ENCODE results near the gene FRK.
"Not testable (repeated sequence)": the region's sequence is repeated elsewhere in the genome, so short reads cannot be mapped to it uniquely, and the experiment has no call there.

FRK gene

GRCh38 chr6:115932481-115932880 is 128.2 kb downstream of the FRK start:
- no peak overlapping the region for H2BK120ac ChIP-seq (ENCODE audit: insufficient read depth, low read length, poor library complexity)
- H2AK5ac ChIP-seq (ENCODE audit: low read length), result no peak overlapping the region
- no peak overlapping the region for H3K23ac ChIP-seq (ENCODE audit: low read length)
- no peak for DNase-seq
- no peaks in the 10 kb centered on the region for H3K4me1 ChIP-seq (ENCODE audit: control insufficient read depth in 1 of 2, insufficient read depth in 2 of 2, low read length in 2 of 2)
- no peak overlapping the region for H3K14ac ChIP-seq (ENCODE audit: low read length)
- no peak overlapping the region for H3K27ac ChIP-seq (ENCODE audit: low read depth, low read length)
- no peak overlapping the region for H3K9ac ChIP-seq (ENCODE audit: low read length)
- no peaks in the 10 kb centered on the region for H3K79me1 ChIP-seq (ENCODE audit: low read length)
- no peaks in the 10 kb centered on the region for H3K27me3 ChIP-seq (ENCODE audit: insufficient read depth, low read length)
- no peak overlapping the region for H3K4ac ChIP-seq (ENCODE audit: low read depth, low read length)
- H4K91ac ChIP-seq (ENCODE audit: low read depth, low read length), result no peak overlapping the region
- H3K9me3 ChIP-seq (ENCODE audit: insufficient read depth, low read depth, low read length), result peaks cover 2% of the 10 kb centered on the region
- H4K8ac ChIP-seq (ENCODE audit: low read depth, low read length), result no peak overlapping the region
- H3K79me2 ChIP-seq (ENCODE audit: control insufficient read depth, insufficient read depth, low read length, poor library complexity), result no peaks in the 10 kb centered on the region
- H3K4me3 ChIP-seq (ENCODE audit: low read depth, low read length), result no peak overlapping the region
- H3K18ac ChIP-seq (ENCODE audit: low read length), result no peak overlapping the region
- no CpG with 5 or more reads among the region's 1 CpG for WGBS (ENCODE audit: extremely low coverage, insufficient coverage, insufficient read length)
- H2BK5ac ChIP-seq (ENCODE audit: low read depth, low read length, poor library complexity), result no peak overlapping the region
- H3K4me2 ChIP-seq (ENCODE audit: low read length), result no peak overlapping the region
- no peaks in the 10 kb centered on the region for H3K36me3 ChIP-seq (ENCODE audit: control insufficient read depth in 1 of 2, insufficient read depth in 2 of 2, low read length in 2 of 2)
- no peak overlapping the region for H2AFZ ChIP-seq (ENCODE audit: insufficient read depth, low read length, poor library complexity)
- H4K12ac ChIP-seq (ENCODE audit: low read depth, low read length), result no peak overlapping the region
- H2BK12ac ChIP-seq (ENCODE audit: low read length), result no peak overlapping the region

DNA sequence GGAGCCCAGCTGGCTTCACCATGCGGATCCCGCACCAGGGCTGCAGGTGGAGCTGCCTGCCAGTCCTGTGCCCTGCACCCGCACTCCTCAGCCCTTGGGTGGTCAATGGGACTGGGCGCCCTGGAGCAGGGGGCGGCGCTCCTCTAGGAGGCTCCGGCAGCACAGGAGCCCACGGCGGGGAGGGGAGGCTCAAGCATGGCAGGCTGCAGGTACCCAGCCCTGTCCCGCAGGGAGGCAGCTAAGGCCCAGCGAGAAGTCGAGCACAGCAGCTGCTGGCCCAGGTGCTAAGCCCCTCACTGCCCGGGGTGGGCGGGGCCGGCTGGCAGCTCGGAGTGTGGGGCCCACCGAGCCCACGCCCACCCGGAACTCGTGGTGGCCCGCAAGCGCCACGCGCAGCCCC is 132.7 kb downstream of the FRK start:
- not testable (repeated sequence) for H3K14ac ChIP-seq (ENCODE audit: low read length); H3K4me3 ChIP-seq (ENCODE audit: low read depth, low read length); H3K79me1 ChIP-seq (ENCODE audit: low read length); H2AK5ac ChIP-seq (ENCODE audit: low read length); DNase-seq; H3K23ac ChIP-seq (ENCODE audit: low read length); H3K4ac ChIP-seq (ENCODE audit: low read depth, low read length); H3K9me3 ChIP-seq (ENCODE audit: insufficient read depth, low read depth, low read length); H2BK12ac ChIP-seq (ENCODE audit: low read length); H4K91ac ChIP-seq (ENCODE audit: low read depth, low read length); H4K12ac ChIP-seq (ENCODE audit: low read depth, low read length); H3K36me3 ChIP-seq (ENCODE audit: control insufficient read depth in 1 of 2, insufficient read depth in 2 of 2, low read length in 2 of 2); H3K79me2 ChIP-seq (ENCODE audit: control insufficient read depth, insufficient read depth, low read length, poor library complexity); H4K8ac ChIP-seq (ENCODE audit: low read depth, low read length); H2BK5ac ChIP-seq (ENCODE audit: low read depth, low read length, poor library complexity); H3K18ac ChIP-seq (ENCODE audit: low read length); H3K4me1 ChIP-seq (ENCODE audit: control insufficient read depth in 1 of 2, insufficient read depth in 2 of 2, low read length in 2 of 2); H2AFZ ChIP-seq (ENCODE audit: insufficient read depth, low read length, poor library complexity); H3K27ac ChIP-seq (ENCODE audit: low read depth, low read length); H3K4me2 ChIP-seq (ENCODE audit: low read length); H2BK120ac ChIP-seq (ENCODE audit: insufficient read depth, low read length, poor library complexity); H3K9ac ChIP-seq (ENCODE audit: low read length); H3K27me3 ChIP-seq (ENCODE audit: insufficient read depth, low read length)
- WGBS (ENCODE audit: extremely low coverage, insufficient coverage, insufficient read length), result no CpG with 5 or more reads among the region's 24 CpGs

- Histone ChIP-seq H2AK5ac (ENCODE audit: low read length) (no peak overlapping the region), H3K27me3 (ENCODE audit: insufficient read depth, low read length) (no peaks in the 10 kb centered on the region), H4K91ac (ENCODE audit: low read depth, low read length) (no peak overlapping the region), H3K4me3 (ENCODE audit: low read depth, low read length) (no peak overlapping the region), H3K23ac (ENCODE audit: low read length) (no peak overlapping the region), H2AFZ (ENCODE audit: insufficient read depth, low read length, poor library complexity) (no peak overlapping the region), H4K8ac (ENCODE audit: low read depth, low read length) (no peak overlapping the region), H3K36me3 (ENCODE audit: control insufficient read depth in 1 of 2, insufficient read depth in 2 of 2, low read length in 2 of 2) (no peaks in the 10 kb centered on the region), H2BK120ac (ENCODE audit: insufficient read depth, low read length, poor library complexity) (no peak overlapping the region), H3K9ac (ENCODE audit: low read length) (no peak overlapping the region), H3K9me3 (ENCODE audit: insufficient read depth, low read depth, low read length) (peaks cover under 1% of the 10 kb centered on the region), H3K4me1 (ENCODE audit: control insufficient read depth in 1 of 2, insufficient read depth in 2 of 2, low read length in 2 of 2) (no peaks in the 10 kb centered on the region), H3K4me2 (ENCODE audit: low read length) (no peak overlapping the region), H3K4ac (ENCODE audit: low read depth, low read length) (no peak overlapping the region), H2BK12ac (ENCODE audit: low read length) (no peak overlapping the region), H3K14ac (ENCODE audit: low read length) (no peak overlapping the region), H3K79me1 (ENCODE audit: low read length) (no peaks in the 10 kb centered on the region), H2BK5ac (ENCODE audit: low read depth, low read length, poor library complexity) (no peak overlapping the region), H3K18ac (ENCODE audit: low read length) (no peak overlapping the region), H4K12ac (ENCODE audit: low read depth, low read length) (no peak overlapping the region), H3K79me2 (ENCODE audit: control insufficient read depth, insufficient read depth, low read length, poor library complexity) (no peaks in the 10 kb centered on the region), H3K27ac (ENCODE audit: low read depth, low read length) (no peak overlapping the region)
- no CpG with 5 or more reads among the region's 1 CpG for WGBS (ENCODE audit: extremely low coverage, insufficient coverage, insufficient read length)
- no peak for DNase-seq
These were observed 137.7 kb downstream of the FRK start for GRCh38 chr6:115922971-115923370.

GRCh38 chr6:115914098-115914497 is 146.6 kb downstream of the FRK start:
- Histone ChIP-seq H3K4ac (ENCODE audit: low read depth, low read length) (no peak overlapping the region), H3K4me2 (ENCODE audit: low read length) (no peak overlapping the region), H3K27me3 (ENCODE audit: insufficient read depth, low read length) (no peaks in the 10 kb centered on the region), H3K4me3 (ENCODE audit: low read depth, low read length) (no peak overlapping the region), H3K79me1 (ENCODE audit: low read length) (no peaks in the 10 kb centered on the region), H3K23ac (ENCODE audit: low read length) (no peak overlapping the region), H2AK5ac (ENCODE audit: low read length) (no peak overlapping the region), H2AFZ (ENCODE audit: insufficient read depth, low read length, poor library complexity) (no peak overlapping the region), H2BK12ac (ENCODE audit: low read length) (no peak overlapping the region), H4K91ac (ENCODE audit: low read depth, low read length) (no peak overlapping the region), H3K4me1 (ENCODE audit: control insufficient read depth in 1 of 2, insufficient read depth in 2 of 2, low read length in 2 of 2) (no peaks in the 10 kb centered on the region), H3K9me3 (ENCODE audit: insufficient read depth, low read depth, low read length) (no peaks in the 10 kb centered on the region), H3K79me2 (ENCODE audit: control insufficient read depth, insufficient read depth, low read length, poor library complexity) (no peaks in the 10 kb centered on the region), H3K36me3 (ENCODE audit: control insufficient read depth in 1 of 2, insufficient read depth in 2 of 2, low read length in 2 of 2) (no peaks in the 10 kb centered on the region), H3K14ac (ENCODE audit: low read length) (no peak overlapping the region), H3K27ac (ENCODE audit: low read depth, low read length) (no peak overlapping the region), H2BK5ac (ENCODE audit: low read depth, low read length, poor library complexity) (no peak overlapping the region), H3K9ac (ENCODE audit: low read length) (no peak overlapping the region), H4K12ac (ENCODE audit: low read depth, low read length) (no peak overlapping the region), H3K18ac (ENCODE audit: low read length) (no peak overlapping the region), H4K8ac (ENCODE audit: low read depth, low read length) (no peak overlapping the region), H2BK120ac (ENCODE audit: insufficient read depth, low read length, poor library complexity) (no peak overlapping the region)
- no peak for DNase-seq
- no CpG with 5 or more reads among the region's 2 CpGs for WGBS (ENCODE audit: extremely low coverage, insufficient coverage, insufficient read length)

All from trophoblast cell (in vitro differentiated cells and primary cell).